Aortic smooth muscle cell (primary cell): ENCODE results near the gene ITGB2. TPM values are rescaled to one million over a fixed set of nuclear protein-coding genes. Genes with fewer than 3 reads are reported as not detected.

Experiments used
- total RNA-seq: library from RNA; depleted of rRNA; stranded (reverse); fragments of >200 nt; gene quantifications from 2 replicates; pipeline ENCODE4 v1.2.3, GENCODE V29; 2014

Gene ITGB2
- 0.06 and 0.13 TPM in 2 replicates for total RNA-seq

GRCh38 chr21:44920694-44921604, at the start of gene ITGB2:
Gene ITGB2, minus strand, starts transcription at chr21:44920899. Its CDS starts 10,117 bp downstream, at chr21:44910782.

GRCh38 chr21:44939532-44940115, 18.9 kb upstream of the ITGB2 start, which contains the start of gene SLX9:
Gene SLX9, plus strand, starts transcription at chr21:44940029. Its CDS starts 29 bp downstream, at chr21:44940058.

GRCh38 chr21:44873356-44874239, 47.1 kb downstream of the ITGB2 start, which contains the start of gene PTTG1IP:
Gene PTTG1IP, minus strand, starts transcription at chr21:44873690. Its CDS starts 74 bp downstream, at chr21:44873616.

Other genes with a start within 250 kb of the ITGB2 start
- not detected in 2 replicates for gene KRTAP12-1, start 238.7 kb downstream of the ITGB2 start, total RNA-seq
- gene KRTAP10-12, start 223.7 kb downstream of the ITGB2 start, total RNA-seq: not detected in 2 replicates
- not detected in 2 replicates for gene TSPEAR, start 209.3 kb downstream of the ITGB2 start, total RNA-seq
- 68.0 and 76.8 TPM in 2 replicates for gene UBE2G2, start 119.1 kb downstream of the ITGB2 start, total RNA-seq
- gene SUMO3, start 102.8 kb downstream of the ITGB2 start, total RNA-seq: 86.3 and 90.5 TPM in 2 replicates
- gene PTTG1IP, start 47.2 kb downstream of the ITGB2 start, total RNA-seq: 220 and 298 TPM in 2 replicates
- gene SLX9, start 19.1 kb upstream of the ITGB2 start, total RNA-seq: 13.1 and 17.6 TPM in 2 replicates
- gene ADARB1, start 153.7 kb upstream of the ITGB2 start, total RNA-seq: 4.8 and 9.1 TPM in 2 replicates